Measurements from ENCODE around the gene OR10A3. TPM values are rescaled to one million over a fixed set of nuclear protein-coding genes. Genes with fewer than 3 reads are reported as not detected.

OR10A3 gene
- total RNA-seq, 1 experiment from 2014 or later, result not detected

DNA sequence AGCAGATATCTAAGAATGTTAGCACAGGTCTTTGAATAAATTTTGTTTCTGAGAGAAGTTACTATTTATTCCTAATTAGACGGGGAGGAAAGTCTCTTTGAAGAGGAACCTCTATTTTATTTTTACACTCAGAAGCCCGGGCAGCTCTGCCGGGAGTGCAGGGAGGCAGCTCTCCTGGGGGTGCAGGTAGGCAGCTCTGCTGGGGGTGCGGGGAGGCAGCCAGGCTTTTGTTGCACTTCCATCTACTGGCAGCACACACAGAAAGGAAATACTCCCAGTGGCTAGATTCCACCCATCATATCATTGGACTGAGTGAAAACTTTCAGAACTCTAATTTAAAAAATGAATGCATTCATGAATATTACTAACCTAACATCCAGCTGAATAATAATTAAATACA, 35.0 kb downstream of the OR10A3 start (continued):
- TF ChIP-seq, protein P1, sequence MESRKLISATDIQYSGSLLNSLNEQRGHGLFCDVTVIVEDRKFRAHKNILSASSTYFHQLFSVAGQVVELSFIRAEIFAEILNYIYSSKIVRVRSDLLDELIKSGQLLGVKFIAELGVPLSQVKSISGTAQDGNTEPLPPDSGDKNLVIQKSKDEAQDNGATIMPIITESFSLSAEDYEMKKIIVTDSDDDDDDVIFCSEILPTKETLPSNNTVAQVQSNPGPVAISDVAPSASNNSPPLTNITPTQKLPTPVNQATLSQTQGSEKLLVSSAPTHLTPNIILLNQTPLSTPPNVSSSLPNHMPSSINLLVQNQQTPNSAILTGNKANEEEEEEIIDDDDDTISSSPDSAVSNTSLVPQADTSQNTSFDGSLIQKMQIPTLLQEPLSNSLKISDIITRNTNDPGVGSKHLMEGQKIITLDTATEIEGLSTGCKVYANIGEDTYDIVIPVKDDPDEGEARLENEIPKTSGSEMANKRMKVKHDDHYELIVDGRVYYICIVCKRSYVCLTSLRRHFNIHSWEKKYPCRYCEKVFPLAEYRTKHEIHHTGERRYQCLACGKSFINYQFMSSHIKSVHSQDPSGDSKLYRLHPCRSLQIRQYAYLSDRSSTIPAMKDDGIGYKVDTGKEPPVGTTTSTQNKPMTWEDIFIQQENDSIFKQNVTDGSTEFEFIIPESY (IDR thresholded peaks at IDR 0.05; ENCODE audit: extremely low read depth, insufficient replicate concordance, low read length), result no peak
- TF ChIP-seq, protein P2, sequence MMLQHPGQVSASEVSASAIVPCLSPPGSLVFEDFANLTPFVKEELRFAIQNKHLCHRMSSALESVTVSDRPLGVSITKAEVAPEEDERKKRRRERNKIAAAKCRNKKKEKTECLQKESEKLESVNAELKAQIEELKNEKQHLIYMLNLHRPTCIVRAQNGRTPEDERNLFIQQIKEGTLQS (IDR thresholded peaks at IDR 0.05), result no peak
- TF ChIP-seq SIN3A (IDR thresholded peaks at IDR 0.05; ENCODE audit: low read depth), result no peak
- TF ChIP-seq EGR1 (IDR thresholded peaks at IDR 0.05; ENCODE audit: low read depth), result no peak
- TF ChIP-seq ZFX (IDR thresholded peaks at IDR 0.05), result no peak

DNA sequence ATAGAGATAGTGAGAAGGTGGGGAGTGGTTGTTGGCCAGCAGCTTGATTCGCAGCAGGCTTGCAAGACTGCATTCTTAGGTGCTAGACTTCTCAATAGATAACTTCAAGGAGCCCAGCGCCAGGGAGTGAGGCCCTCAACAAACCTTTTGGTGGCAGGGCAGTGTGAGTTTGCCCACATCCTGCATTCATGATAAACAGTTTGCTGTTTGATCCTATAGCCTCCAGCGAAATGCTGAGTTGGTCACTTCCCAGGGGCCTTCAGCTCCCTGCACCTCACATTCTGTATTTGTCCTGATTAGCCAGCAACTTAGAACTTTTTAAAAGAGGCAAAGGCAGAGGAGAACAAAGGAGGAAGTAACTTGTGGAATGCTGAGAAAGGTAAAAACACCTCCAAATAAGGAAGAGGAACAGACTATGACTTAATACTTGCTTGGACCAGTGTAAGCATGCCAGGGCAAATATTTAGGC, 35.5 kb downstream of the OR10A3 start:
- BruUV-seq (replicated peaks), result no TSS peak
- no peaks in the 10 kb centered on the region for H3K9me3 ChIP-seq (ENCODE audit: control insufficient read depth in 1 of 2, insufficient read depth in 1 of 2, low read depth in 1 of 2, low read length in 2 of 2)
- ATAC-seq (no peak), DNase-seq (ENCODE audit: low read depth, low spot score) (no peak)
- peaks cover 48% of the 10 kb centered on the region for H3K27me3 ChIP-seq (ENCODE audit: insufficient read depth, low read length)
- H3K79me2 ChIP-seq (ENCODE audit: insufficient read depth, low read length), result no peaks in the 10 kb centered on the region
- TF ChIP-seq EGR1 (IDR thresholded peaks at IDR 0.05; ENCODE audit: low read depth), result no peak
- no peak for TF ChIP-seq JUND (IDR thresholded peaks at IDR 0.05)
- no peak for TF ChIP-seq POLR2A (IDR thresholded peaks at IDR 0.05; ENCODE audit: borderline replicate concordance, extremely low read depth, insufficient read depth, insufficient read length)
- TF ChIP-seq RAD21 (IDR thresholded peaks at IDR 0.05; ENCODE audit: low read depth), result no peak
- TF ChIP-seq YY1 (IDR thresholded peaks at IDR 0.05; ENCODE audit: extremely low read depth, insufficient replicate concordance, low read depth, low read length), result no peak
- no peak for TF ChIP-seq CEBPB (IDR thresholded peaks at IDR 0.05; ENCODE audit: low read depth)
- no peak for TF ChIP-seq ZFX (IDR thresholded peaks at IDR 0.05)
- no peak for TF ChIP-seq ELF1 (IDR thresholded peaks at IDR 0.05; ENCODE audit: borderline replicate concordance, low read depth)
- TF ChIP-seq EZH2phosphoT487 (IDR thresholded peaks at IDR 0.05; ENCODE audit: borderline replicate concordance), result no peak
- TF ChIP-seq EZH2 (IDR thresholded peaks at IDR 0.05), result no peak
- TF ChIP-seq, protein P2 (IDR thresholded peaks at IDR 0.05), result no peak
- TF ChIP-seq POLR2AphosphoS5 (IDR thresholded peaks at IDR 0.05; ENCODE audit: low read depth, low read length), result no peak
- no peak overlapping the region for H3K27ac ChIP-seq (ENCODE audit: low read depth, low read length)
- ChIA-PET CTCF (interaction anchor here (1.5 kb wide), 1 partner anchor 81 kb away, joined by 5 read pairs; the partner anchor contains the start of gene EIF3F), RAD21 (ENCODE audit: low non-redundant PET in 1 of 2, low total read pairs in 2 of 2, uncharacterized antibody in 2 of 2, unreplicated experiment in 2 of 2) (no interaction called here), POLR2A (no interaction called here)
- H3K4me1 ChIP-seq (ENCODE audit: control insufficient read depth in 1 of 2, insufficient read depth in 2 of 2, low read length in 2 of 2), result no peaks in the 10 kb centered on the region
- H4K20me1 ChIP-seq (ENCODE audit: insufficient read depth), result no peaks in the 10 kb centered on the region
- H3K9ac ChIP-seq (ENCODE audit: low read length), result no peak overlapping the region
- intact Hi-C loops (cut with micrococcal nuclease), result loop anchor here (5.0 kb wide), 1 partner anchor 81 kb away; the partner anchor contains the start of gene EIF3F
- H3K9me2 ChIP-seq (ENCODE audit: insufficient read depth), result no peaks in the 10 kb centered on the region
- H2AFZ ChIP-seq (ENCODE audit: low read depth, low read length, poor library complexity, severe bottlenecking), result no peak overlapping the region
- H3K4me2 ChIP-seq (ENCODE audit: low read length), result no peak overlapping the region
- H3K4me3 ChIP-seq (replicated peaks in 1 of 2; ENCODE audit: low read depth in 1 of 2, low read length in 2 of 2), result no peak overlapping the region
- no peaks in the 10 kb centered on the region for H3K36me3 ChIP-seq (ENCODE audit: control insufficient read depth in 1 of 2, insufficient read depth in 2 of 2, low read length in 2 of 2)
